ENCODE results near the gene TMEM14C.

The TMEM14C gene

DNA sequence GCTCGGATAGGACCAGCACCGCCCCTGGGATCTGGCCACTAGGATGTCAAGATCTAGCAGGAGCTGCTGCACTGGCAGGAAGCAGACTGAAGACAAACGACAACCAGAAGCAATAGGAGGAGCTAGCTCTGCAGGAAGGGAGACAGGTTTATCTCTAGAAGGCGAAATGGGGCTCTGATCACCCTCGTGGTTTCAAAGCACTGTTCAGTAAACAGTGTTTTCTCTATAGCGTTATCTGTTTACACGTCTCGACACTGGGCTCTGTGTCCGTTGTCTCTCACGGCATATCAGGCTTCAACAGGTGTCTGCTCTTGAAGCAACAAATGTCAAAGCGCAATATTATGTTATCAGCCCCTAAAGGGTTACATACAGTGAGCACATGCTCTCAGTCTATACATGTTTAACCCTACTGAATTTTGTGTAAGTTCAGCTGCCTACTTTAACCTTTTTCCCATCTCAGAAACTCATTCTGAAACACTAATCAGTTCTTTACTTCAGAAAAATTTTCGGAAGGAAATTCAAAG, 48.6 kb downstream of the TMEM14C start:
- DNase-seq: no peak

DNA sequence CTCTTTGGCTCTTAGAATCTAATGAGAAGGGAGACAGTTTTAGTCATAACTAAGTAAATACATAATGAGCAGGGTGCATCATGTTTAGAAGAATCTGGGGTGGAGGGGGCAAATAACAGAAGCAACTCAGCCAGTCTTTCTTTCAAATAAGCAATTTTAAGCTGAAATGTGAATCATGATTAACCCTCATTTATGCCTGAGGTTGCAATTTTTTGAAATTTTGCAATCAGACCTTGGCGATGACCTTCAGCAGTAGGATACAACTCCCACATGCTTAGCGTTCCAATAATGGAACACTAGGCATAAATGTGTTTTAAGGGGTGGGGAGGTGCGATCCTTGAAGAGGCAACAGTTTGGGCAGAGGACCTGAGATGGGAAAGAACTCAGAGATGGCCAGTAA, 55.4 kb downstream of the TMEM14C start:
- DNase-seq: no peak

DNA sequence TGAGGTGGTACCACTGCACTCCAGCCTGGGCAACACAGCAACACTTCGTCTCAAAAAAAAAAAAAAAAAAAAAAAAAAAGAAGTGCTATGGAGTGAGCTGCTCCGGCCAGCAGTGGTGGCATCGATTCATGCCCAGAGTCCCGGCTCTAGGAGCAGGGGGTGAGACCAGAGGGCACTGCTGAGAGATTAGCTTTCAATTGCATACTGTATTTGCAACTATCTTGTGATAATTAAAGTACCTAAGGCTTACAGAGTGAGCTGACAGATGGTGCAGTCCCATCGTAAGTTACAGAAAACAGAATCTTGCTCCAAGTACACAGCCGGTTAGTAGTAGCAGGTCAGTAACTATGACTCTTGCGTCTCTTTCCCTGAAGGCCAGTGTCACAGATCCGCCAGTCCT, 56.2 kb downstream of the TMEM14C start:
- no peak for DNase-seq

Measured in stimulated activated CD4-positive, alpha-beta T cell treated with anti-CD3 and anti-CD28 coated beads, Interleukin-15, amount 100 ng/mL, for 24 hours (primary cell).